Pancreas (tissue), 10 donors: Measurements from ENCODE around the gene TXK. TPM values are rescaled to one million over a fixed set of nuclear protein-coding genes. Genes with fewer than 3 reads are reported as not detected.

Experiments
- ATAC-seq, 4 donors: fragments of 200-7000 bp; cut with Tn5 transposase; one replicate each; pipeline versions ENCODE4 v1.8.0 to v1.9.1; 2020; ENCODE audit warnings: mild to moderate bottlenecking in 4 of 4, moderate library complexity in 4 of 4
- DNase-seq, 6 donors: peaks; one replicate each; pipeline ENCODE4 v3.0.0-alpha.2; 2020
- FAIRE-seq: peaks from 2 replicates; lab custom pipeline; 2012; peaks lifted over from hg19 to GRCh38; lab: Jason Lieb, UNC
- H3K27ac ChIP-seq, 4 donors: fragments of 200-600 bp; sonication (generic); 1 replicate in 3 of 4; 2 replicates in 1 of 4; pipeline versions ENCODE4 v1.5.0 to v1.8.0; 2020
- H3K27me3 ChIP-seq, 4 donors: fragments of 200-600 bp; one replicate each; pipeline ENCODE4 v1.8.0; 2021
- H3K36me3 ChIP-seq, 3 donors: fragments of 200-600 bp; sonication (generic) in 1 of 3; one replicate each; pipeline versions ENCODE4 v1.5.0 to v1.8.0; 2020 to 2021
- H3K4me1 ChIP-seq, 3 donors: fragments of 200-600 bp; one replicate each; pipeline ENCODE4 v1.8.0; 2021
- H3K4me3 ChIP-seq, 4 donors: fragments of 200-600 bp; sonication (generic) in 2 of 4; one replicate each; pipeline versions ENCODE4 v1.5.0 to v1.8.0; 2020 to 2021
- H3K9me3 ChIP-seq, 4 donors: fragments of 200-600 bp; one replicate each; pipeline ENCODE4 v1.8.0; 2021
- CTCF ChIP-seq, 4 donors: fragments of 200-600 bp; sonication (generic) in 3 of 4; IDR thresholded peaks; one replicate each; pipeline versions ENCODE4 v1.5.0 to v1.8.0; 2021; ENCODE audit warnings: antibody characterized with exemption in 4 of 4
- WGBS, 2 donors: extraction: QIAGEN DNeasy Blood & Tissue Kit; methylation state at CpG; one replicate each; pipeline ENCODE4 v1.1.7; 2013; 5-methylcytosine and 5-hydroxymethylcytosine counted together
- intact Hi-C, 3 donors: fragments of 100-400 bp; cut with DNase I; formaldehyde crosslinking; loops; one replicate each; pipeline versions ENCODE4 v1.11.1 to v1.14.2; 2022
- polyA plus RNA-seq, 2 donors: library from polyadenylated mRNA; stranded (reverse); fragments of 200-250 nt; gene quantifications; one replicate each; pipeline ENCODE4 v1.2.3, GENCODE V29; 2013
- total RNA-seq, 6 donors: library from RNA; stranded (reverse); fragmentation: NEBNext Ultra II Directional in 4 of 6; extraction: Animal tissue kit (Norgen Biotek cat#: 25700) in 4 of 6; gene quantifications; one replicate each; pipeline versions ENCODE4 v1.2.1 to v1.2.4, GENCODE V29; 2021 to 2023
- donor health status: healthy with polysubstance abuse.
- donor health status: DM: no; HTN: no; CAD: no; lungs with moderate emphysema.
- donor health status: DM: no; HTN: no; CAD: no.
- donor health status: control.
- donor health status: control.
- donor health status: Bipolar disorder and iron deficiency.
- donor health status: DM: yes; HTN: yes; CAD: no.
- donor health status: DM: no; HTN: no; CAD: no.
- donor health status: DM: no; HTN: no; CAD: no.
- donor health status: DM: yes; HTN: yes; CAD: no.

TXK gene
- total and polyA plus RNA-seq, 8 donors: 0.46 to 1.6 (median 0.75) TPM

GRCh38 chr4:48119646-48120045 is 14.4 kb downstream of the TXK start:
- Histone ChIP-seq H3K9me3 (no peaks in the 10 kb centered on the region), H3K4me1 (no peaks in the 10 kb centered on the region), H3K27me3 (no peaks in the 10 kb centered on the region), H3K4me3 (no peak overlapping the region), H3K27ac (no peak overlapping the region), H3K36me3 (no peaks in the 10 kb centered on the region)
- ATAC-seq (no peak), DNase-seq (no peak), FAIRE-seq (no peak)
- intact Hi-C loops: no loop called here
- no peak for TF ChIP-seq CTCF (IDR thresholded peaks at IDR 0.05)

GRCh38 chr4:48118081-48118480 is 16.0 kb downstream of the TXK start:
- Histone ChIP-seq H3K4me1 (no peaks in the 10 kb centered on the region), H3K27ac (no peak overlapping the region), H3K27me3 (no peaks in the 10 kb centered on the region), H3K9me3 (no peaks in the 10 kb centered on the region), H3K36me3 (no peaks in the 10 kb centered on the region), H3K4me3 (no peak overlapping the region)
- no peak for TF ChIP-seq CTCF (IDR thresholded peaks at IDR 0.05)
- FAIRE-seq: no peak
- 82 to 92% methylated on average over 2 of the region's 2 CpGs for WGBS, 2 donors
- no peak for ATAC-seq
- intact Hi-C loops: no loop called here
- DNase-seq: no peak

DNA sequence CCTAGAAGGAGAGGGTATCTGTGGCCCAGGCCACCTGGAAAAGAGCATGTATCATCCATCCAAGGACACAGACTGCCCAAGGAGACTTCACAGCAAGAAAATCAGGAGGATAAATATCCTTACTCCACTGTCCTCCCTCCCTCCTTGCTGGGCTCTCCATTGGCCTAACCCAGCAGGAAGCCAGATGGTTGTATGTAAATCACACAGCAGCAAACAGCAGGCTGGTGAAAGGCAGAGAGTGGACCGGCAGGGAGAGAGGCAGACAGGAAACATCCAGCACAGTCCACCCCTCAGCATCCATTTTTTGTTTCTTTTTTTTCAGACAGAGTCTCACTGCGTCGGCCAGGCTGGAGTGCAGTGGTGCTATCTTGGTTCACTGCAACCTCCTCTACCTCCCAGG is 17.5 kb downstream of the TXK start:
- 79 to 80% methylated on average over 3 of the region's 3 CpGs for WGBS, 2 donors
- no peaks in the 10 kb centered on the region for H3K27me3 ChIP-seq
- intact Hi-C loops: no loop called here
- H3K9me3 ChIP-seq: no peaks in the 10 kb centered on the region
- H3K4me1 ChIP-seq: no peaks in the 10 kb centered on the region
- DNase-seq: no peak
- no peak for FAIRE-seq
- no peak overlapping the region for H3K27ac ChIP-seq
- H3K36me3 ChIP-seq: no peaks in the 10 kb centered on the region
- no peak overlapping the region for H3K4me3 ChIP-seq
- no peak for TF ChIP-seq CTCF (IDR thresholded peaks at IDR 0.05)
- ATAC-seq: no peak

DNA sequence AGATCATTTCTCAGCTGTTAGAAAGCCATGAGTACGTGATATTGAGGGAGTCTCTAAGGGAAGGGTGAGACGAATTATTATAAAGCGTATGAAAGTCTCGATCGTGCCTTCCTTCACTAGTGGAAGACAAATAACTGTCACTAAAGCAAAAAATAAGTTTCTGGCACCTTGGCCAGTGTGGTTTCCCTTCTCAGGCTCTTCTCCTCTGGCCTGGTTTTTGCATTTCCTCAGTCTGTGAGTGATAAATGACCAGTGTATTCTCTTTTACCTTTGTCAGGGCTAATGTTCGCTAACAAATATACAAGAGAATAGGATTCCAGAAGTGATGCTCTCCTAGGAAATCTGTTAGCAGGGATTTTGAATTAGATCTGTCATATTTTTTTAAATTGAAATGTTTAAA is 19.6 kb downstream of the TXK start:
- TF ChIP-seq CTCF (IDR thresholded peaks at IDR 0.05): no peak
- Histone ChIP-seq H3K27ac (no peak overlapping the region), H3K4me1 (no peaks in the 10 kb centered on the region), H3K36me3 (no peaks in the 10 kb centered on the region), H3K9me3 (no peaks in the 10 kb centered on the region), H3K27me3 (no peaks in the 10 kb centered on the region), H3K4me3 (no peak overlapping the region)
- ATAC-seq (no peak), DNase-seq (no peak), FAIRE-seq (no peak)
- intact Hi-C loops: no loop called here
- 66 to 71% methylated on average over 6 of the region's 6 CpGs for WGBS, 2 donors

DNA sequence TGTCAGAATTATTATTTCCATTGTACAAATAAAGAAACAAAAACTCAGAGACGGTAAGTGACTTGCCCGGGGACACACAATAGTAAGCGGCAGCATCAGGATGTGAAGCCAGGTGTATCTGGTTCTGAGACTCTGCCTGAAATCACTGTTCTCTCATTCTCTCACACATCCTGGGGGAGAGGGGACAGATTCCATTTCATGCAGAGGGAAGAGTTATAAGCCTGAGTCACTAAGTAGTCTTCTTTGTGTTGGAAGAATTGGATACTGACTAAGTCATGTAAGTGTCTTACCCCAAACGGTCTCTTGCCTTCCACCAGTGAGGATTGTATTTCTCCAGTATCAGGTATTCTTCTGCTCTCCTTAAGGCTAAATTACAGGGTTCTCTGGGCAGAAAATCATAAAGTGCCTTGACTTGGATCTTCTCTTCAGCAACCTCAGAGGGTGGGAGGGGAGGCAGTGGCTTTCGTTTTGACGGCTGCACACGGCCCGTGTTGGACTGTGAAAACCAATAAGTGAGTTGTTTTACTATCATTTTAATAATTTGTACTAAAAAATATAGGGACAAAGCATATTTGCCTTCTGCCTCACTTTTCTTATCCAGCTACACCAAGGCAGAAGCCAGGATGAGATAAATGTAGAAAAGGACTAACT is 21.9 kb downstream of the TXK start:
- H3K4me3 ChIP-seq: no peak overlapping the region
- H3K36me3 ChIP-seq: no peaks in the 10 kb centered on the region
- FAIRE-seq (no peak), DNase-seq (no peak), ATAC-seq (no peak)
- no peaks in the 10 kb centered on the region for H3K4me1 ChIP-seq
- no peaks in the 10 kb centered on the region for H3K27me3 ChIP-seq
- WGBS, 2 donors: 83 to 88% methylated on average over 8 of the region's 8 CpGs
- TF ChIP-seq CTCF (IDR thresholded peaks at IDR 0.05): no peak
- no peaks in the 10 kb centered on the region for H3K9me3 ChIP-seq
- intact Hi-C loops: no loop called here
- no peak overlapping the region for H3K27ac ChIP-seq
